ENCODE data around the gene IGF2BP3.

Gene IGF2BP3

GRCh38 chr7:23471106-23471859 is 992 bp upstream of the IGF2BP3 start:
- WGBS = 1% methylated on average over 37 of the region's 44 CpGs
- Histone ChIP-seq H2BK15ac (ENCODE audit: low read depth, poor library complexity, severe bottlenecking) (peak overlapping the region; percentile 23), H3K4me3 (ENCODE audit: insufficient read depth in 1 of 2, low read depth in 1 of 2, low read length in 2 of 2) (peak overlapping the region; percentile 61 to 81), H3K18ac (ENCODE audit: low read depth in 1 of 2, low read length in 2 of 2) (peak overlapping the region; percentile 74 to 84), H2BK12ac (ENCODE audit: low read length in 2 of 2) (peak overlapping the region in 1 of 2 experiments; percentile 63), H3K36me3 (ENCODE audit: control insufficient read depth in 1 of 2, insufficient read depth in 2 of 2, low read depth in 1 of 2, low read length in 2 of 2) (no peaks in the 10 kb centered on the region), H3K23ac (ENCODE audit: low read length in 2 of 2) (no peak overlapping the region), H3K27ac (ENCODE audit: low read length, poor library complexity, severe bottlenecking) (peak overlapping the region; percentile 95), H4K91ac (ENCODE audit: low read length) (peak overlapping the region; percentile 37), H3K27me3 (ENCODE audit: control insufficient read depth in 1 of 2, insufficient read depth in 1 of 2, low read length in 2 of 2) (peaks cover 0 to 94% of the 10 kb centered on the region in 2 experiments), H3K4ac (ENCODE audit: low read depth in 1 of 2, low read length in 2 of 2) (peak overlapping the region in 1 of 2 experiments; percentile 80), H2AK5ac (ENCODE audit: low read length, severe bottlenecking) (no peak overlapping the region), H2AFZ (ENCODE audit: low read depth, low read length) (no peak overlapping the region), H3K4me2 (ENCODE audit: low read length, poor library complexity, severe bottlenecking) (peak overlapping the region; percentile 88), H3K9ac (ENCODE audit: low read length) (no peak overlapping the region), H2BK5ac (ENCODE audit: low read depth, low read length, poor library complexity, severe bottlenecking) (peak overlapping the region; percentile 53), H3K4me1 (ENCODE audit: control insufficient read depth, insufficient read depth, low read depth, low read length) (peaks cover 3% of the 10 kb centered on the region), H3K14ac (ENCODE audit: low read length in 2 of 2) (no peak overlapping the region), H2BK120ac (ENCODE audit: low read depth, low read length) (peak overlapping the region; percentile 96), H3K9me3 (ENCODE audit: control insufficient read depth, low read length) (no peaks in the 10 kb centered on the region), H4K8ac (ENCODE audit: low read length) (peak overlapping the region; percentile 93), H3K79me1 (replicated peaks; ENCODE audit: low read length, poor library complexity, severe bottlenecking) (no peaks in the 10 kb centered on the region)
- DNase-seq = peak; percentile 89

- peak overlapping the region; percentile 97 to 99 for H3K18ac ChIP-seq (ENCODE audit: low read depth in 1 of 2, low read length in 2 of 2)
- H3K27me3 ChIP-seq (ENCODE audit: control insufficient read depth in 1 of 2, insufficient read depth in 1 of 2, low read length in 2 of 2) = peaks cover 0 to 90% of the 10 kb centered on the region in 2 experiments
- H3K27ac ChIP-seq (ENCODE audit: low read length, poor library complexity, severe bottlenecking) = peak overlapping the region; percentile 92
- H3K14ac ChIP-seq (ENCODE audit: low read length in 2 of 2) = peak overlapping the region in 1 of 2 experiments; percentile 72
- 0% methylated on average over 8 of the region's 18 CpGs for WGBS
- H4K8ac ChIP-seq (ENCODE audit: low read length) = peak overlapping the region; percentile 39
- H3K4me2 ChIP-seq (ENCODE audit: low read length, poor library complexity, severe bottlenecking) = peak overlapping the region; percentile 88
- H3K9me3 ChIP-seq (ENCODE audit: control insufficient read depth, low read length) = no peaks in the 10 kb centered on the region
- peaks cover under 1% of the 10 kb centered on the region for H3K79me1 ChIP-seq (replicated peaks; ENCODE audit: low read length, poor library complexity, severe bottlenecking)
- peak overlapping the region; percentile 4 for H2BK5ac ChIP-seq (ENCODE audit: low read depth, low read length, poor library complexity, severe bottlenecking)
- no peak overlapping the region for H2BK15ac ChIP-seq (ENCODE audit: low read depth, poor library complexity, severe bottlenecking)
- H3K4me1 ChIP-seq (ENCODE audit: control insufficient read depth, insufficient read depth, low read depth, low read length) = peaks cover 11% of the 10 kb centered on the region
- H2AK5ac ChIP-seq (ENCODE audit: low read length, severe bottlenecking) = no peak overlapping the region
- H3K4me3 ChIP-seq (ENCODE audit: insufficient read depth in 1 of 2, low read depth in 1 of 2, low read length in 2 of 2) = peak overlapping the region; percentile 78 to 81
- DNase-seq = peak; percentile 60
- H3K4ac ChIP-seq (ENCODE audit: low read depth in 1 of 2, low read length in 2 of 2) = peak overlapping the region; percentile 78 to 98
- H3K9ac ChIP-seq (ENCODE audit: low read length) = peak overlapping the region; percentile 69
- H4K91ac ChIP-seq (ENCODE audit: low read length) = peak overlapping the region; percentile 96
- peak overlapping the region in 1 of 2 experiments; percentile 39 for H2BK12ac ChIP-seq (ENCODE audit: low read length in 2 of 2)
- H2AFZ ChIP-seq (ENCODE audit: low read depth, low read length) = no peak overlapping the region
- H3K36me3 ChIP-seq (ENCODE audit: control insufficient read depth in 1 of 2, insufficient read depth in 2 of 2, low read depth in 1 of 2, low read length in 2 of 2) = no peaks in the 10 kb centered on the region
- H3K23ac ChIP-seq (ENCODE audit: low read length in 2 of 2) = no peak overlapping the region
- H2BK120ac ChIP-seq (ENCODE audit: low read depth, low read length) = peak overlapping the region; percentile 94
Observed at GRCh38 chr7:23469961-23470250, 385 bp downstream of the IGF2BP3 start.

GRCh38 chr7:23469150-23469960 is 936 bp downstream of the IGF2BP3 start:
- H3K18ac ChIP-seq (ENCODE audit: low read depth in 1 of 2, low read length in 2 of 2) = peak overlapping the region; percentile 97 to 99

More at GRCh38 chr7:23469150-23469960, 936 bp downstream of the IGF2BP3 start:
- H3K14ac ChIP-seq (ENCODE audit: low read length in 2 of 2) = peak overlapping the region; percentile 74 to 86
- peak overlapping the region; percentile 94 for H2BK15ac ChIP-seq (ENCODE audit: low read depth, poor library complexity, severe bottlenecking)
- H3K4me1 ChIP-seq (ENCODE audit: control insufficient read depth, insufficient read depth, low read depth, low read length) = peaks cover 10% of the 10 kb centered on the region
- H4K91ac ChIP-seq (ENCODE audit: low read length) = peak overlapping the region; percentile 96
- DNase-seq = peak; percentile 34
- H3K4me2 ChIP-seq (ENCODE audit: low read length, poor library complexity, severe bottlenecking) = peak overlapping the region; percentile 88
- H3K36me3 ChIP-seq (ENCODE audit: control insufficient read depth in 1 of 2, insufficient read depth in 2 of 2, low read depth in 1 of 2, low read length in 2 of 2) = no peaks in the 10 kb centered on the region
- no peak overlapping the region for H2AK5ac ChIP-seq (ENCODE audit: low read length, severe bottlenecking)
- H2BK5ac ChIP-seq (ENCODE audit: low read depth, low read length, poor library complexity, severe bottlenecking) = peak overlapping the region; percentile 4
- H3K27me3 ChIP-seq (ENCODE audit: control insufficient read depth in 1 of 2, insufficient read depth in 1 of 2, low read length in 2 of 2) = peaks cover 0 to 87% of the 10 kb centered on the region in 2 experiments
- H3K9ac ChIP-seq (ENCODE audit: low read length) = peak overlapping the region; percentile 69
- H2BK120ac ChIP-seq (ENCODE audit: low read depth, low read length) = peak overlapping the region; percentile 94
- peak overlapping the region; percentile 78 to 81 for H3K4me3 ChIP-seq (ENCODE audit: insufficient read depth in 1 of 2, low read depth in 1 of 2, low read length in 2 of 2)
- peak overlapping the region; percentile 66 to 90 for H2BK12ac ChIP-seq (ENCODE audit: low read length in 2 of 2)
- H3K79me1 ChIP-seq (replicated peaks; ENCODE audit: low read length, poor library complexity, severe bottlenecking) = peaks cover 1% of the 10 kb centered on the region
- no peak overlapping the region for H2AFZ ChIP-seq (ENCODE audit: low read depth, low read length)
- peak overlapping the region; percentile 98 to 100 for H3K23ac ChIP-seq (ENCODE audit: low read length in 2 of 2)
- no peaks in the 10 kb centered on the region for H3K9me3 ChIP-seq (ENCODE audit: control insufficient read depth, low read length)
- peak overlapping the region; percentile 98 for H3K4ac ChIP-seq (ENCODE audit: low read depth in 1 of 2, low read length in 2 of 2)
- WGBS = under 1% methylated on average over 84 of the region's 91 CpGs
- H3K27ac ChIP-seq (ENCODE audit: low read length, poor library complexity, severe bottlenecking) = peak overlapping the region; percentile 92
- peak overlapping the region; percentile 75 for H4K8ac ChIP-seq (ENCODE audit: low read length)

Data from mesenchymal stem cell (in vitro differentiated cells and primary cell).